Measurements from ENCODE around the gene LY86.

The LY86 gene

DNA sequence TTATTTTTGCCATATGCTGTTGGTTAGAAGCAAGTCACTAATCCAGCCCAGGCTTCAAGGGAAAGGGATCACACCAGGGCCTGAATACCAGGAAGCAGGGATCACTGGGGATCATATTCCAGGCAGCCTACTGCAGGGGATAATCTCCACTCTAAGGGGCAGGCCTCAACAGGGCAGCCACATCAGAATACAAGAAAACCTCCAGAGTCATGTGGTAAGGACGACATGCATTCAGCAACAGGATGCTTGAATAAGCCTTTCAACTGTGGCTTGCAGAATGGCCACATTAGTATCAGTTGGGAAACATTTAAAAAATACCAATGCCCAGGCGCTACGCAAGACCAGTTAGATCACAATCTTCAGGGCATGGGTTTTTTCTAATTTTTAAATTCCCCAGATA, 109.1 kb downstream of the LY86 start:
- peaks cover 44% of the 10 kb centered on the region for H3K27me3 Mint-ChIP-seq
- H3K27ac Mint-ChIP-seq: peak overlapping the region in 1 of 2 donors; percentile 10
- H3K4me3 Mint-ChIP-seq: no peak overlapping the region
- H3K9me3 Mint-ChIP-seq: no peaks in the 10 kb centered on the region
- DNase-seq: no peak
- ATAC-seq: peak; percentile 35
- peaks cover 13% of the 10 kb centered on the region for H3K4me1 Mint-ChIP-seq

DNA sequence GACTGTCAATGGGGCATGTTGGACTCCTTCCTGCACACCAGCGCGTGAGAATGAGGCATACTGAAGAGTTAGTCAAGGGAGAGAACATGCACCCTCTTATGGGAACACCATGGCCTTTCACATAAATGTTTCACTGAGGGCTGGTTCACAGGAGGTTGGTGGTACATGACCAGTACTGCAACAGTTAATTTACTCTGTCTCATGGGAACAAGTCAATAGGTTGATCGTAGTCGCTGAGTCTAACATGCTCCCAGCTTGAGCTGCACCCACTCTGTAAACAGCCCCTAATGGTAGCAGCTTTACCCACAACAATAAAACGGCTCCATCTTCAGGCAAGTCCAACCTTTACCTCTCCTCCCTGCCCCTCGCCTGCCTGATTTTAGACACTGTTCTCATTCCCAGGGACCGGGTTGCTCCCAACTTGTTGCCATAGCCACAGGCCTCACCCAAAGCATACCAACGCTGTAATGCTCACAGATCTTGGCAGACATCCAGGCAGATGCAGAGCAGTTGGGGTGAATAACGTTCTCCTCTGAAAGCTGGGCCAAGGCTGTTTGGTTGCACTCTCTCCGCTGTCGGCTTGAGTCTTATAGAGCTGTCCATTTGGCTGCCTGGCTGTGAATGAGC, 111.3 kb downstream of the LY86 start:
- DNase-seq (no peak), ATAC-seq (peak; percentile 8)
- H3K27me3 Mint-ChIP-seq: peaks cover 41% of the 10 kb centered on the region
- peaks cover 20% of the 10 kb centered on the region for H3K4me1 Mint-ChIP-seq
- no peak overlapping the region for H3K4me3 Mint-ChIP-seq
- no peak overlapping the region for H3K27ac Mint-ChIP-seq
- H3K9me3 Mint-ChIP-seq: no peaks in the 10 kb centered on the region

DNA sequence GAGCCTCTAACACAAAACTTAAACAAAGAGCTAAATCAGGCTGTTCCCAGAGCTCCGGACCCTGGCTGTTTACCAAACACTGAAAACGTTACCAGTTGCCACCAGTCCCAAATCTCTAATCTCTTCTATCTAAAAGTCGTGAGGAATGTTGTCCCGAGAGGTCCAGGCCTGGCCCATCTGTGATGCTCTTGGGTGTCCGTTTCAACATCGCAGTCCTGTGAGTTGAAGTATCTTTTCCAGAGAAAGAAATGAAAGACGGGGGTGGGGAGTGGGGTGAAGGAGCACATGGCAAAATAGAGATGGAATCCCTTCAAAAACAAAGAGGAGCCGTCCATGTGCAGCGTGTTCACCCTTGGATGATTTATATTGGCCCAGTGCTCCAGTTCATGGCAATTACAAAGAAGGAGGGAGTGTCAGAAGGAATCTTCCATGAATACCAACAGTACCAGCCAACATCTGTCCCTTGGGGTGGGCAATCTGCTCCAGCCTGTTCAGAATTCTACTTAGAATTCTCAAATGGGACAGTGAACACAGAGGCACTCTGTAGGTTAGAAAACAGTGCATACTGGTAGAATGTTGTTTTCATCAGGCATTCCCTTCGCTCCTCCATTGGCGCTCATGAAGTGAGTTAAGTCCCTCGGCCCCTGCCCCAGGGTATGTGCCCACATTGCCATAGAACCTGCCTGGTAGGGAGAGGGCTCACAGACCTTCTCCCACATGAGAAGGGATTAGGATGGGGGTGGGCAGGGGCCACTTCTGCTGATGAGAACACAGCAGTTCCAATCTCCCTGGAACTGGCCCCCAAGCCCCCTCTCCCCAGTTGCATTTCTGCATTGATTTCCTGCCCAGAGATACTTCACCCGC, 112.1 kb downstream of the LY86 start:
- no peak for ATAC-seq
- no peaks in the 10 kb centered on the region for H3K9me3 Mint-ChIP-seq
- H3K4me1 Mint-ChIP-seq: peaks cover 20% of the 10 kb centered on the region
- DNase-seq: no peak
- H3K27me3 Mint-ChIP-seq: peaks cover 33% of the 10 kb centered on the region
- no peak overlapping the region for H3K27ac Mint-ChIP-seq
- H3K4me3 Mint-ChIP-seq: no peak overlapping the region

DNA sequence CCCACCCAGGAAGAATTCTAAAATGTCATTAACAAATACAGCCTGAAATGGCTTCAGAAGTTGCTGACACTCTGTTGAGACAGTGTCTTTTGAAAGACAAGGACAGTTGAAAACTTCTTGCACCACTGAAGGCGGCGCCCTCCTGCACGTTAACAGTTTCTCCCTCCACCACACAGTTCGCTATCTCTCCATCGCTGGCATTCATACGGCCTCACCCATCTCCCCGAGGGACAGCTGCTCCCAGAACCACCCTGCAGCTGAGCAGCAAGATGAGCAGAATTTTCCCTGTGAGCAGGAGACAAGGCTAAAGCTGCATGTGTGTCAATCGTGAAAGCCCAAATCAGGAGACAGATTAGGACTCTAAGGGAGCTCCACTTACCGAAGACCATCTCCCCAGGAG, 113.3 kb downstream of the LY86 start:
- ATAC-seq (no peak), DNase-seq (no peak)
- Mint-ChIP-seq H3K27ac (peak overlapping the region; percentile 10 to 52), H3K4me1 (peaks cover 20% of the 10 kb centered on the region), H3K4me3 (no peak overlapping the region), H3K9me3 (no peaks in the 10 kb centered on the region), H3K27me3 (peaks cover 26% of the 10 kb centered on the region)

DNA sequence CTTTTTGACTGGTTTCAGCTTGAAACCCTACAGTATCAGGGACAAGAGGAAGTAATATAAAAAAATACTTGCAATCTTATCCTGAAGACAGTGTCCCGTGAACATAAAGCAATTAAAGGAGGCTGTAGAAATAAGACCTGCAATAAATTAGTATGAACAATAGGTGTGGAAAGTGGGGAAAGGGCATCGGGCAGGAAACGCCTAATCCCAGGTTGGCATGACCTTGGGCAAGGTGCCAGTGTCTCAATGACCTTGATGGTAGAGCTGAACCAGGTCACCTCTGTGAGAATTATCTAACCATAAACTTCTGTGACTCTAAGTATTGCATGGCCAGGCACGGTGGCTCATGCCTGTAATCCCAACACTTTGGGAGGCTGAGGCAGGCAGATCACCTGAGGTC, 115.2 kb downstream of the LY86 start:
- Mint-ChIP-seq H3K4me3 (no peak overlapping the region), H3K4me1 (peaks cover 13% of the 10 kb centered on the region), H3K9me3 (no peaks in the 10 kb centered on the region), H3K27me3 (peaks cover 30% of the 10 kb centered on the region), H3K27ac (no peak overlapping the region)
- DNase-seq (no peak), ATAC-seq (no peak)

Data from stimulated activated naive CD8-positive, alpha-beta T cell treated with anti-CD3 and anti-CD28 coated beads, Interleukin-15, amount 100 ng/mL, for 72 hours (primary cell).